Fibroblast of lung (primary cell): ENCODE results near the gene ZSCAN18. TPM values are rescaled to one million over a fixed set of nuclear protein-coding genes. Genes with fewer than 3 reads are reported as not detected.

Experiments
- DNase-seq, 2 donors: peaks; one replicate each; pipeline versions ENCODE4 v3.0.0 to v3.0.0-alpha.2; 2010; ENCODE audit warnings: low read depth in 2 of 2
- H2AFZ ChIP-seq: 2 replicates; pipeline ENCODE4 v1.5.1; 2012; ENCODE audit warnings: low read length, control low read depth, inconsistent platforms
- H3K27ac ChIP-seq: 2 replicates; pipeline ENCODE4 v1.5.1; 2011; ENCODE audit warnings: low read length, control low read depth; ENCODE audit not compliant: insufficient read depth
- H3K27me3 ChIP-seq: 2 replicates; pipeline ENCODE4 v1.5.1; 2011; ENCODE audit warnings: mild to moderate bottlenecking, low read length; ENCODE audit not compliant: control insufficient read depth, insufficient read depth
- H3K36me3 ChIP-seq: 2 replicates; pipeline ENCODE4 v1.5.1; 2011; ENCODE audit warnings: low read length; ENCODE audit not compliant: control insufficient read depth, insufficient read depth
- H3K4me1 ChIP-seq: 2 replicates; pipeline ENCODE4 v1.5.1; 2011; ENCODE audit warnings: low read length; ENCODE audit not compliant: control insufficient read depth, insufficient read depth; ENCODE audit errors: extremely low read depth
- H3K4me2 ChIP-seq: 2 replicates; pipeline ENCODE4 v1.5.1; 2011; ENCODE audit warnings: low read length, control low read depth; ENCODE audit not compliant: insufficient read depth; ENCODE audit errors: extremely low read depth
- H3K4me3 ChIP-seq, 4 experiments: fragments of 200-600 bp in 1 of 4; sonication (generic) in 1 of 4; replicated peaks in 1 of 4; 2 replicates each; pipeline ENCODE4 v1.5.1; 2011 to 2016; ENCODE audit warnings: low read length in 4 of 4, low read depth in 3 of 4, mild to moderate bottlenecking in 3 of 4, control low read depth in 2 of 4, inconsistent platforms in 1 of 4, mixed read lengths in 1 of 4; ENCODE audit not compliant: insufficient read depth in 1 of 4; ENCODE audit errors: control extremely low read depth in 1 of 4
- H3K79me2 ChIP-seq: 2 replicates; pipeline ENCODE4 v1.5.1; 2012; ENCODE audit warnings: mild to moderate bottlenecking, low read length, inconsistent platforms; ENCODE audit not compliant: control insufficient read depth, insufficient read depth
- H3K9ac ChIP-seq: 2 replicates; pipeline ENCODE4 v1.5.1; 2011; ENCODE audit warnings: mild to moderate bottlenecking, low read length, control low read depth; ENCODE audit not compliant: insufficient read depth
- H3K9me3 ChIP-seq: 2 replicates; pipeline ENCODE4 v1.5.1; 2012; ENCODE audit warnings: low read depth, low read length; ENCODE audit not compliant: control insufficient read depth, insufficient read depth
- H4K20me1 ChIP-seq: 2 replicates; pipeline ENCODE4 v1.5.1; 2011; ENCODE audit warnings: low read length; ENCODE audit not compliant: control insufficient read depth, insufficient read depth; ENCODE audit errors: extremely low read depth
- EZH2 ChIP-seq: IDR thresholded peaks from 2 replicates; pipeline ENCODE4 v1.5.1; 2012; ENCODE audit warnings: low read length, control low read depth, mild to moderate bottlenecking; ENCODE audit errors: missing control alignments
- polyA plus RNA-seq, 2 donors: library from polyadenylated mRNA; depleted of rRNA in 1 of 2; stranded (reverse) in 1 of 2; unstranded in 1 of 2; fragments of >200 nt; gene quantifications; 2 replicates each; pipeline ENCODE4 v1.2.1, GENCODE V29; 2011 to 2012; ENCODE audit warnings: missing spikeins in 1 of 2
- total RNA-seq: library from RNA; depleted of rRNA; stranded (reverse); fragments of >200 nt; gene quantifications from 2 replicates; pipeline ENCODE4 v1.2.1, GENCODE V29; 2014
- TF ChIP-seq, protein P1 (sequence below), 2 donors: IDR thresholded peaks in 1 of 2; conservative IDR thresholded peaks in 1 of 2; 1 replicate in 1 of 2; 2 replicates in 1 of 2; pipeline ENCODE4 v1.5.1; 2011 to 2012; ENCODE audit warnings: low read length in 2 of 2, control low read depth in 1 of 2, inconsistent platforms in 1 of 2, low read depth in 1 of 2, mild to moderate bottlenecking in 1 of 2

ZSCAN18 gene
- total and polyA plus RNA-seq, 2 donors (not counting 1 experiment from before 2014, with no cell fraction given) = 13.6 to 71.0 TPM

DNA sequence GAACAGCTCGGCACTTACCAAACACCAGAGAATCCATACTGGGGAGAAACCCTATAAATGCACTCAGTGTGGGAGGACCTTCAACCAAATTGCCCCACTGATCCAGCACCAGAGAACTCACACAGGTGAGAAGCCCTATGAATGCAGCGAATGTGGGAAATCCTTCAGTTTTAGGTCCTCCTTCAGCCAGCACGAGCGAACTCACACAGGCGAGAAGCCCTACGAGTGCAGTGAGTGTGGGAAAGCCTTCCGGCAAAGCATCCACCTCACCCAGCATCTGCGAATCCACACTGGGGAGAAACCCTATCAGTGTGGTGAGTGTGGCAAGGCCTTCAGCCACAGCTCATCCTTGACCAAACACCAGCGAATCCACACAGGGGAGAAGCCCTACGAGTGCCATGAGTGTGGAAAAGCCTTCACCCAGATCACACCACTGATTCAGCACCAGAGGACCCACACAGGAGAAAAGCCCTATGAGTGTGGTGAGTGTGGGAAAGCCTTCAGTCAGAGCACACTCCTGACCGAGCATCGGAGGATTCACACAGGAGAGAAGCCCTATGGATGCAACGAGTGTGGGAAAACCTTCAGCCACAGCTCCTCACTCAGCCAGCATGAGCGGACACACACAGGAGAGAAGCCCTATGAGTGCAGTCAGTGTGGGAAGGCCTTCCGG is 30.7 kb downstream of the ZSCAN18 start:
- no peak overlapping the region for H3K4me3 ChIP-seq
- peak; percentile 7 to 22 for DNase-seq
- H3K36me3 ChIP-seq = no peaks in the 10 kb centered on the region
- H3K4me1 ChIP-seq = no peaks in the 10 kb centered on the region
- H3K4me2 ChIP-seq = no peak overlapping the region
- H3K79me2 ChIP-seq = no peaks in the 10 kb centered on the region
- no peaks in the 10 kb centered on the region for H3K27me3 ChIP-seq
- no peak overlapping the region for H3K27ac ChIP-seq
- H3K9me3 ChIP-seq = peaks cover 4% of the 10 kb centered on the region
- no peak overlapping the region for H2AFZ ChIP-seq
- no peaks in the 10 kb centered on the region for H4K20me1 ChIP-seq
- no peak overlapping the region for H3K9ac ChIP-seq
- TF ChIP-seq, protein P1, sequence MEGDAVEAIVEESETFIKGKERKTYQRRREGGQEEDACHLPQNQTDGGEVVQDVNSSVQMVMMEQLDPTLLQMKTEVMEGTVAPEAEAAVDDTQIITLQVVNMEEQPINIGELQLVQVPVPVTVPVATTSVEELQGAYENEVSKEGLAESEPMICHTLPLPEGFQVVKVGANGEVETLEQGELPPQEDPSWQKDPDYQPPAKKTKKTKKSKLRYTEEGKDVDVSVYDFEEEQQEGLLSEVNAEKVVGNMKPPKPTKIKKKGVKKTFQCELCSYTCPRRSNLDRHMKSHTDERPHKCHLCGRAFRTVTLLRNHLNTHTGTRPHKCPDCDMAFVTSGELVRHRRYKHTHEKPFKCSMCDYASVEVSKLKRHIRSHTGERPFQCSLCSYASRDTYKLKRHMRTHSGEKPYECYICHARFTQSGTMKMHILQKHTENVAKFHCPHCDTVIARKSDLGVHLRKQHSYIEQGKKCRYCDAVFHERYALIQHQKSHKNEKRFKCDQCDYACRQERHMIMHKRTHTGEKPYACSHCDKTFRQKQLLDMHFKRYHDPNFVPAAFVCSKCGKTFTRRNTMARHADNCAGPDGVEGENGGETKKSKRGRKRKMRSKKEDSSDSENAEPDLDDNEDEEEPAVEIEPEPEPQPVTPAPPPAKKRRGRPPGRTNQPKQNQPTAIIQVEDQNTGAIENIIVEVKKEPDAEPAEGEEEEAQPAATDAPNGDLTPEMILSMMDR (conservative IDR thresholded peaks at IDR 0.05 in 1 of 2, IDR thresholded peaks at IDR 0.05 in 1 of 2; ENCODE audit: low read depth in 1 of 2, low read length in 2 of 2) = no peak
- TF ChIP-seq EZH2 = no peak

DNA sequence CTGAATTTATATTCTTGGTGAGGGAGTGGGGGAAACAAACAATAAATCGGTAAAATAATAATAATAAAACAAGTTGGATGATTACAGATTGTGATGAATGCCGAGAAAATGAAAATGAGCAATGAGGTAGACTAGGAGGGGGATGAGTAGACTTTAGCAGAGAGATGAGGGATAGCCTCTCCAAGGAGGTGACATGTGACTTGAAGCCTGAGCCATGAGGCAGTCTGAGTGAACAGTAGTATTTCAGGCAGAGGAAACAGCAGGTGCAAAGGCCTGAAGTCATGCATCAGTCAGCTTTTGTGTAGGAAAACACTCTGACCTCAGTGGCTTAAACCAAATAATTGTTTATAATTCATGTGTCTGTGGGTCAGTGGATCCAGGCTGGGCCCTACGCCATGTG is 34.3 kb downstream of the ZSCAN18 start:
- Histone ChIP-seq H3K27me3 (no peaks in the 10 kb centered on the region), H3K4me1 (peaks cover 2% of the 10 kb centered on the region), H3K9ac (no peak overlapping the region), H3K27ac (no peak overlapping the region), H3K9me3 (peaks cover 4% of the 10 kb centered on the region), H3K4me2 (no peak overlapping the region), H3K4me3 (no peak overlapping the region), H4K20me1 (no peaks in the 10 kb centered on the region), H3K79me2 (no peaks in the 10 kb centered on the region), H2AFZ (no peak overlapping the region), H3K36me3 (no peaks in the 10 kb centered on the region)
- TF ChIP-seq EZH2 = no peak
- TF ChIP-seq, protein P1 (conservative IDR thresholded peaks at IDR 0.05 in 1 of 2, IDR thresholded peaks at IDR 0.05 in 1 of 2; ENCODE audit: low read depth in 1 of 2, low read length in 2 of 2) = no peak
- no peak for DNase-seq

DNA sequence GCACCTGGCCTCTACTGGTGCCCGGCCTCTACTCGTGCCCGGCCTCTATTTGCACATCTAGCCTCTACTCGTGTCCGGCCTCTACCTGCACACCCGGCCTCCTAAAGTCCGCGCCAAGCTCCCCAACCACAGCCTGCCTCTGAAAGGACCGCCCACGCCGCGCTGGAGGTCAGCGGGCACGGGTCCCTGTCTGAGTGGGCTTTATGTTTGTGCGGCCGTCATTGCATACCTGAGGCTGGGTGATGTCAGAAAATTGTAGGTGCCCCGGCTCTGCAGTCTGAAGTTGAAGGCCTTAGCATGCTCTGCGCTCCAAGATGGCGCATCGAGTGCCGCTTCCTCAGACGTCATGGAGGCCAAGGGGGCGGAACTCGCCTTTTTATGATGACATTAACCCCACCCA is 37.8 kb downstream of the ZSCAN18 start:
- H3K4me3 ChIP-seq = peak overlapping the region in 1 of 4 experiments; percentile 63
- no peak overlapping the region for H2AFZ ChIP-seq
- no peak overlapping the region for H3K9ac ChIP-seq
- H3K4me1 ChIP-seq = peaks cover 2% of the 10 kb centered on the region
- no peaks in the 10 kb centered on the region for H3K79me2 ChIP-seq
- no peaks in the 10 kb centered on the region for H3K27me3 ChIP-seq
- no peak for DNase-seq
- no peaks in the 10 kb centered on the region for H3K9me3 ChIP-seq
- no peak for TF ChIP-seq EZH2
- TF ChIP-seq, protein P1 (conservative IDR thresholded peaks at IDR 0.05 in 1 of 2, IDR thresholded peaks at IDR 0.05 in 1 of 2; ENCODE audit: low read depth in 1 of 2, low read length in 2 of 2) = no peak
- no peaks in the 10 kb centered on the region for H3K36me3 ChIP-seq
- no peak overlapping the region for H3K27ac ChIP-seq
- H3K4me2 ChIP-seq = no peak overlapping the region
- H4K20me1 ChIP-seq = no peaks in the 10 kb centered on the region
